HG02588 (cell line): ENCODE results near the gene COBLL1.
"Not testable (repeated sequence)": the region's sequence is repeated elsewhere in the genome, so short reads cannot be mapped to it uniquely, and the experiment has no call there.

Experiments used
- ATAC-seq: cut with Tn5 transposase; IDR thresholded peaks from one replicate; pipeline ENCODE4 v1.9.1; 2021; ENCODE audit warnings: mild to moderate bottlenecking, moderate library complexity; ENCODE audit not compliant: unreplicated experiment

Gene COBLL1

DNA sequence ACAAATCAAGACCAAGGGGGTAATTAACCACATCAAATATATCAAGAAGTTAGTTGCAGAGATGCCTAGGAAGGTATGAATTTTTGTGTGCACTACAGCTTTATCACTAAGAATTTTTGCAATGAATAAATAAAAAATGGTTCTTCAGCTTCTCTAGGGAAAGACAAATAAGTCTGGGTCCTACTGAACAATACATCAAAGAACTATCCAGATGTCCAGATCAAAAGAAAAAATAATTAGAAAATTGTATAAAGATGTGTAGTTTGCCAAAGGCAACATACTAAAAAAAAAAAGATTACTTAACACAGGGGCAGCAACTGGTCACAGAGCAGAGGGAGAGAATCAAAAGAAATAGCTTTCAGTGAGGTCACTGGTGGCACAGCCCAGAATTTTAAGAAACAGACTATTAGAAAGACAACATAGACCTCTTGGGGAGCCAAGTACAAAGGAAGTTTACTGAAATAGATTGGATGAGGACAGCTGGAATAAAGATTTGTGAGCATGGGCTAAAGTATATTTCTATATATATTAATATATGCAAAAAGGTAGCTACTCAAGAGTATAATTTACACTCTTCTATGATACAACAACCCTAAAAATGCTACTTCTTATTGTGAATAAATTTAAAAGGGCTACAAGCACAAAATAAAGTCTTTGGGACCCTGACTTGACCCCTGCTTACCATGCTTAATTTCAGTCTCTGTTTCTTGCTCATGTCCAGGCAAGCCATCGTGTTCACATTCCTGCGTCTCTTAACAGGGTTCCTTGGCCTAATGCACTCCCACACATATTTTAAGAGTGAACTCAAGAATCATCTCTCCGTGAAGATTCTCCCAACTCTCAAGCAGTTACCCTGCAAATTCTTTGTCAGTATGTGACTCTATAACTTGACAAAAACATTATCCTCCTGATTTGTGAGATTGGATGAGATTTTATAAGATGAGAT is 121.4 kb downstream of the COBLL1 start:
- ATAC-seq: no peak

GRCh38 chr2:164717000-164717803 is 124.4 kb downstream of the COBLL1 start:
- no peak for ATAC-seq

GRCh38 chr2:164714471-164714870 is 127.2 kb downstream of the COBLL1 start:
- no peak for ATAC-seq

- no peak for ATAC-seq
Observed at GRCh38 chr2:164711766-164712138, 129.9 kb downstream of the COBLL1 start.

- ATAC-seq: no peak
Observed at GRCh38 chr2:164710837-164711765, 130.5 kb downstream of the COBLL1 start.

DNA sequence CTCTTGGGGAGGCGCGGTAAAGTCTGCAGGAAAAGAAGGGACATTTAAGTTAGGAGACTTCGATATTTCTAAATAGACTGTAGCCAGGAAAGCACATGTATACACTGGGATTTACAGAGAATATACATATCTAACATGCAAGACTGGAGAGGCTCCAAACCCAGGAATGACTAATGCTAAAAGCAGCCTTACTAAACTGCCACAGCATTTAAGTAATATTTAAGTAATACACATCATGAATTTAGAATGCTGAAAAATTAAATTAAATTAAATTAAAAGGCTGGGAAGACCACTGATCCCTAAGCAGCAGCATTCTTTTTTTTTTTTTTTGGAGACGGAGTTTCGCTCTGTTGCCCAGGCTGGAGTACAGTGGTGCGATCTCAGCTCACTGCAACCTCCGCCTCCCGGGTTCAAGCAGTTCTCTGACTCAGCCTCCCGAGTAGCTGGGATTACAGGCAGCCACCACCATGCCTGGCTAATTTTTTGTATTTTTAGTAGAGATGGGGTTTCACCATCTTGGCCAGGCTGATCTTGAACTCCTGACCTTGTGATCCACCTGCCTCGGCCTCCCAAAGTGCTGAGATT is 131.3 kb downstream of the COBLL1 start:
- ATAC-seq: not testable (repeated sequence)

GRCh38 chr2:164706522-164706921 is 135.1 kb downstream of the COBLL1 start:
- no peak for ATAC-seq

GRCh38 chr2:164705412-164706167 is 136.0 kb downstream of the COBLL1 start:
- no peak for ATAC-seq

DNA sequence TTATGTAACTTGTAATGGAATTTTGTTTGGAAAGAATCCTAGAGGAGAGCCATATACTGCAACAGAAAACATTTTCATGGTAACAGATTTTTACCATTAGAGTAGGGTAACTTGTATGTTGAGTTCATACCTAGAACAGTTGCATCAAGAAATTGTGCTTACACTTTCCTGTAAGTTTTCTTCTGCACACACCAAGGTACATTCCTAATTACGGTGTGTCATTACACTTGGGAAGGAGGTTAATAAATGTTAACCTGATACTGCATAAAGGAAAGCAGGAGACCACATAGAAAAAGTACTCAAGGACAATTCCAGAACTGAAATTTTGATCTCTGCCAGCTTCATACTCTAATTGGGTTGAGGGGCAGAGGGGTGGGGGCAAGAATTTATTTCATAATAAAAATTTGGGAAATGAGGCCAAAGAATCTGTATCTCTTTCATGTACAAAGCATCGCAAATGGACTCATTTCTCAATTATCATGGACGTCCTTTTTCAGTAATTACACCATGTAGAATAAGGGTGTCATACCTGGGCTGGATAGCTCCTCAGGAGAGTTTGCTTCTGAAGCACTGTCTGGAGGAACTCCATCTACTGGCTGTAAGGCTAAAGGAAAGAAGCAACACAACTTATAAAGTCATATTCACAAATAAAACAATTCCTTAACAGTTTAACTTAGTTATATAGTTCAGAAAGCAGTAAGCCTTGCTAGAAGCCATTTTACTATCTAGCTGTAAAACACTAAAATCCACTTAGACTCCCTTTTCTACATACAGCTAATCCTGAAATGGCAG is 137.5 kb downstream of the COBLL1 start:
- no peak for ATAC-seq

DNA sequence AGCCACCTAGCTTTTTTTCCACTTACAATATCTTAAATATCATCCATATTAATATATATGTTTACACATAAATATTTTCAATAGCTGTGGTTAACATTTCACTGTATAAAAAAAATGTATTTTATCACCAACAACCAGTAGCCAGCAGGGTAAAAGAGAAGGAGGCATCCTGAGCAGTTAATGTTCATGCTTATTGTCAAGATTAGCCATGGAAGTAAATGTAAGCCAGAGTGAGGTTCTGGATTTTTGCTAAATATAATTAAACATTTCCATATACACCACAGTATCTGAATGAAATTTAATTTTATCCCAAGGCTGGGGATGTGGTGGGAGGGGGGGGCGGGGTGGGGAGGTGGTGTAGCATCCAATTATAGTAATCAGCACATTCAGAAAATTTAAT is 140.1 kb downstream of the COBLL1 start:
- no peak for ATAC-seq

- no peak for ATAC-seq
Observed at GRCh38 chr2:164700390-164700789, 141.2 kb downstream of the COBLL1 start.

GRCh38 chr2:164697688-164698461 is 143.7 kb downstream of the COBLL1 start:
- no peak for ATAC-seq

GRCh38 chr2:164696634-164697033 is 145.0 kb downstream of the COBLL1 start:
- no peak for ATAC-seq

GRCh38 chr2:164694275-164694695 is 147.3 kb downstream of the COBLL1 start:
- ATAC-seq: no peak

DNA sequence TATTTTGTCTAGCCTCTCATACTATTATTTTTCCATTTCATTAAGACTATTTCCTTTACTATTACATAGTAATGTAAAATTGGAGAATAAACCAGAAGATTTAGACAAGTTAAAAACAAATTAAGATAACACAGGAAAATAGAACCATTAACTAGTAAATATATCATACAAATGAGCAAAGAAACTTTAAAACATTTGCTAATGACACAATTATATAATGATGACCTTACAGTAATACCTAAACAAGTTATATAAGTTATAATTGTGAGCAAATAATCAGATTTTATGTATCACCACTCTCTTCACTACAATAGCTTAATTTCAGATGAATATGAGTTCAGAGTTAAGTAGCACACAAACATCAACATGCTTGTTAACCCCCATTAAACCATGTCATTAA is 147.8 kb downstream of the COBLL1 start:
- ATAC-seq: no peak

DNA sequence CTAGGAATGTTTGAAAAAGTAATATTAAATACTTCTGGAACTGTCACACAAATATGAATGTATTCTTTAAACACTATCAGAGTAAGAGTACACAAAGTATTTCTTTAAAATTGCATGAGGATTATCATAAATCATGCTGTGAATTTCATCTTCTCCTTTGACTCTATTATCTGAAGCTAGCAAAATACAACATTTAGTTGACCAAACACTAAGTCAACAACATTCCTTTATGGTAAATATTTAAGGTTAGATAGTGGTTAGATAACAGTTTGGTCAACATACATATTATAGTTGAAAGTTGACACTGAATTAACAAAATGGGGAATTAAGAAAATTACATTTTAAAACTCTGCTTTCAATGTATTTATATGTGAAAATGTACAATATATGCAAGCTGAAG is 148.2 kb downstream of the COBLL1 start:
- ATAC-seq: no peak

DNA sequence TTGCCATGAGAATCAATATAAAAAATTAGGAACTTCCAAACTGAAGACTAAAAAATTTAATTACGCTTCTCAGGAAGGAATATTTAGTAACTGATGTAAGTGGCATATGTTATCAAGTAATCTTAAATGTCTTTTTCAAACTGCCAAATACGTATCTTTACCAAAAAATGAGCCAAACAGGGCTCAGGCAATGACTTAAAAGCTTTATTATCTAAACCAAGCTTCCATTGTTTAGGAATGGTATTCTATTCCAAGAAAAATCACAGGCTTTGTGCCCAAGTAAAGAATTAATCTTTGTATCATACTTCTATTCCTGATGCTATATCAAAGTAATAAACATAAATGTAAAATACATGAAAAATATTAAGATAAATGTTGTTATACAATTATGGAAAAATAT is 148.7 kb downstream of the COBLL1 start:
- ATAC-seq: no peak

DNA sequence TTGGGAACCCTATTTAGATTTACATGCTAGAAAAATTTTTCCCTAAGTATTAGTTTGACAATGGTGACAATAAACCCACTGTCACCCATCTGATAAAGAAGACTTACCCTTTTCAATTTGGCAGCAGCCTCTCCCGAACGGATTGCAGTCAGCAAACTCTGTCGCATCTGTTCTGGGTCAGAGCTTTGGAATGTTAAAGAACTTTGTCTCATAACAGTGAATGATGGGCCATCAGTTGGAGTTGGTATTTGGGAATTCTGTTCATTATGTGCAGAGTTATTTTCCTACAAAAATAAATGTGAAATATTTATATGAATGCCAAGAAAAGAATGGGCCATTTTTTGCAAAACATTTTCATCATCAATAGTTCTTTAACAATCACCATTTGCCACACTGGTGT is 149.5 kb downstream of the COBLL1 start:
- ATAC-seq: no peak
